ENCODE measurements around the gene TEDC1.
A peak's percentile ranks its signal among the peaks of the same experiment; 100 is the strongest.

Gene TEDC1

GRCh38 chr14:105486163-105486973, 4.7 kb upstream of the TEDC1 start, which contains the start of gene CRIP1:
CRIP1 (plus strand) TSS chr14:105486886; CDS start chr14:105487260, 374 bp downstream.
- DNase-seq: no peak

- DNase-seq: no peak
Observed at GRCh38 chr14:105486974-105487448, 4.0 kb upstream of the TEDC1 start.

GRCh38 chr14:105487449-105487985, 3.5 kb upstream of the TEDC1 start:
- no peak for DNase-seq

- no peak for DNase-seq
Observed at GRCh38 chr14:105487986-105488777, 2.9 kb upstream of the TEDC1 start.

GRCh38 chr14:105488781-105489541, 2.1 kb upstream of the TEDC1 start:
- no peak for DNase-seq

GRCh38 chr14:105489542-105490266, 1.3 kb upstream of the TEDC1 start:
- peak; percentile 78 for DNase-seq

- DNase-seq: no peak
Observed at GRCh38 chr14:105490267-105490571, 827 bp upstream of the TEDC1 start.

- DNase-seq: no peak
Observed at GRCh38 chr14:105491366-105491973, 424 bp downstream of the TEDC1 start.

- no peak for DNase-seq
Observed at GRCh38 chr14:105492031-105492970, 1.3 kb downstream of the TEDC1 start.

GRCh38 chr14:105492971-105493871, 2.2 kb downstream of the TEDC1 start:
- no peak for DNase-seq

GRCh38 chr14:105493921-105494605, 3.0 kb downstream of the TEDC1 start:
- DNase-seq: no peak

GRCh38 chr14:105494606-105494929, 3.5 kb downstream of the TEDC1 start:
- no peak for DNase-seq

- no peak for DNase-seq
Observed at GRCh38 chr14:105495101-105495989, 4.3 kb downstream of the TEDC1 start.

GRCh38 chr14:105495990-105496830, 5.2 kb downstream of the TEDC1 start:
- no peak for DNase-seq

- DNase-seq: no peak
Observed at GRCh38 chr14:105496831-105497591, 6.0 kb downstream of the TEDC1 start.
